ENCODE measurements around the gene GRAMD1C.

- no peak for TF ChIP-seq CTCF (IDR thresholded peaks at IDR 0.05; ENCODE audit: low read length)
- TF ChIP-seq EZH2 (optimal IDR thresholded peaks at IDR 0.05; ENCODE audit: low read depth, low read length) = no peak
Observed at GRCh38 chr3:113867506-113867905, 28.9 kb downstream of the GRAMD1C start.

Measured in MM.1S (cell line).